NCI-H774 (cell line): ENCODE results near the gene TSHZ1.
A peak's percentile ranks its signal among the peaks of the same experiment; 100 is the strongest.

Experiments
- DNase-seq: peaks from one replicate; lab custom pipeline; 2025; lab: John Stamatoyannopoulos, UW

Gene TSHZ1

GRCh38 chr18:75210274-75211001 is at the start of gene TSHZ1:
TSS of gene TSHZ1 (plus strand) at chr18:75210797. CDS start at chr18:75211877, 1,080 bp downstream.
- peak; percentile 69 for DNase-seq

GRCh38 chr18:75161256-75162028 is 49.2 kb upstream of the TSHZ1 start:
- peak; percentile 64 for DNase-seq

GRCh38 chr18:75162467-75162866 is 48.1 kb upstream of the TSHZ1 start:
- no peak for DNase-seq

- no peak for DNase-seq
Measured at GRCh38 chr18:75162978-75163377, 47.6 kb upstream of the TSHZ1 start.

- no peak for DNase-seq
Measured at GRCh38 chr18:75163736-75164135, 46.9 kb upstream of the TSHZ1 start.

GRCh38 chr18:75164479-75164878 is 46.1 kb upstream of the TSHZ1 start:
- DNase-seq = no peak

- no peak for DNase-seq
Measured at GRCh38 chr18:75165926-75166325, 44.7 kb upstream of the TSHZ1 start.

GRCh38 chr18:75167137-75167536 is 43.5 kb upstream of the TSHZ1 start:
- DNase-seq = no peak

GRCh38 chr18:75167759-75168618 is 42.6 kb upstream of the TSHZ1 start:
- DNase-seq = no peak

GRCh38 chr18:75168619-75169018 is 42.0 kb upstream of the TSHZ1 start:
- DNase-seq = no peak

GRCh38 chr18:75169411-75169810 is 41.2 kb upstream of the TSHZ1 start:
- DNase-seq = no peak

GRCh38 chr18:75170022-75170789 is 40.4 kb upstream of the TSHZ1 start:
- DNase-seq = no peak

GRCh38 chr18:75170916-75171315 is 39.7 kb upstream of the TSHZ1 start:
- no peak for DNase-seq

- DNase-seq = no peak
Measured at GRCh38 chr18:75172299-75173124, 38.1 kb upstream of the TSHZ1 start.

GRCh38 chr18:75173125-75173432 is 37.5 kb upstream of the TSHZ1 start:
- DNase-seq = no peak

GRCh38 chr18:75173738-75174137 is 36.9 kb upstream of the TSHZ1 start:
- DNase-seq = no peak

- DNase-seq = no peak
Measured at GRCh38 chr18:75176849-75177248, 33.7 kb upstream of the TSHZ1 start.

- no peak for DNase-seq
Measured at GRCh38 chr18:75178376-75178775, 32.2 kb upstream of the TSHZ1 start.

GRCh38 chr18:75179819-75180600 is 30.6 kb upstream of the TSHZ1 start:
- DNase-seq = no peak

GRCh38 chr18:75183524-75183923 is 27.1 kb upstream of the TSHZ1 start:
- DNase-seq = no peak
